ENCODE results near the gene SHISA5.
A peak's percentile ranks its signal among the peaks of the same experiment; 100 is the strongest.
"Not testable (repeated sequence)": the region's sequence is repeated elsewhere in the genome, so short reads cannot be mapped to it uniquely, and the experiment has no call there.

Gene SHISA5

DNA sequence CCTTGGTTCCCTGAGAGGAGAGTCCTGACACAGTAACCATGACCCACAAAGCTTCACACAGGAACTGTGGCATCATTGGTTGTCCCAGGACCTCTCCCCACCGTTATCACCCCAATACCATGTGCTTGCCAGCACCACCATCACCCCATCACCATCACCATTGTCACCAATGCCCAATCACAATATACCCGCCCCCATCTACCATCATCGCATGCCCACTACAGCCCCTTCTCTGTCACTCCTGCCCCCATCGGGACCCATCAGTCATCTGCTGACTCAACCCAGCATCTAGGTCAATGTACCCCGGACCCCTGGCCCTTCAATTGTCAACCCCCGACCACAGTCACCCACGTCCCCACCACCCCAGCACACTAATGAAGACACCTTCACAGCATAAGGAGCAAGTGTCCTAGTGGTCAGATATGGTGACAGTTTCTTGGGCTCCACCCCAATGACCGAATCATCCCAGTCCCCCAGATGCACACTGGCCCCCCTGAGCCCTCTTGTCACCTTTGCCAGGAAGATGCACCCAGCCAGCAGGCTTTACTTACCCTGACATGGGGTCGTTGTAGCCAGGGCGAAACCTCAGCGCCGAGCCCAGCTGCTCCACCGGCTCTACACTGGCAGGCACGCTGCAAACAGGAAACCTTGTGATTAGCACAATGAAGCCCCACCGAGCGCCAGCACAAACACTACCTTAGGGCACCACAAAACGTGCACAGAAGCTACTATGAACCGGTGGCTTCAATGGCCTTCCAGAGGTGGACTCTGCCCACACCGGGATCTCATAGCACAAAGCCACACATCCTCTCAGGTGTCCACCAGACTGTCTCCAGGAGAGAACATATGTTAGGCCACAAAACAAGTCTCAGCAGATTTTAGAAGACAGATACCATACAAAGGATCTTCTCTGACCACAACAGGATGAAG is 25.1 kb downstream of the SHISA5 start:
- DNase-seq (ENCODE audit: low read depth in 1 of 2, low spot score in 1 of 2), result no peak

DNA sequence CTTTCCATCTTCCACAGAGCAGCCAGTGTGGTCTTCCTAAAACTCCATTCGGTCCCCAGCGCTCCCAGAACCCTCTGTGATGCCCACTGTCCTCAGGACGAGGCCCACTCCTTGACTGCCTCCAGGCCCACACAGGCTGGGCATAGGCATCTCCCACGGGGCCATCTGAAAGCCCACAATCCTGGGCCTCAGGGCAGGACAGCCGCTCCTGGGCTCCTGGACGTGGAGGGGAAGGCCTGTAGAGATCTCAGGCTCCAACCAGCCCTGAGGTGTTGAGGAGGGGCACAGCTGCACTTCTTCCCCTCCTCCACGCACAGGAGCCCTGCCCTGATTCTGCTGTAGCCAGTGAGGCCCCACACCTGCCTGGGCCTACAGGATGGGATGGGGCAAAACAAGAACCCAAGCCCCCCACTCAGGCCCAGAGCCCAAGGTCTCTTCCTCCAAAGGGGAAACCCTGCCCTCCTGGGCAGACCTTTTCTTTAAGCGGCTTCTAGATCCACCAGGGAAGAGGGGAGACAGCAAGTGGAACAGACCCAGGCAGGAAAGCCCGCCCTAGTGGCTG is 25.9 kb downstream of the SHISA5 start:
- DNase-seq (ENCODE audit: low read depth in 1 of 2, low spot score in 1 of 2), result no peak

DNA sequence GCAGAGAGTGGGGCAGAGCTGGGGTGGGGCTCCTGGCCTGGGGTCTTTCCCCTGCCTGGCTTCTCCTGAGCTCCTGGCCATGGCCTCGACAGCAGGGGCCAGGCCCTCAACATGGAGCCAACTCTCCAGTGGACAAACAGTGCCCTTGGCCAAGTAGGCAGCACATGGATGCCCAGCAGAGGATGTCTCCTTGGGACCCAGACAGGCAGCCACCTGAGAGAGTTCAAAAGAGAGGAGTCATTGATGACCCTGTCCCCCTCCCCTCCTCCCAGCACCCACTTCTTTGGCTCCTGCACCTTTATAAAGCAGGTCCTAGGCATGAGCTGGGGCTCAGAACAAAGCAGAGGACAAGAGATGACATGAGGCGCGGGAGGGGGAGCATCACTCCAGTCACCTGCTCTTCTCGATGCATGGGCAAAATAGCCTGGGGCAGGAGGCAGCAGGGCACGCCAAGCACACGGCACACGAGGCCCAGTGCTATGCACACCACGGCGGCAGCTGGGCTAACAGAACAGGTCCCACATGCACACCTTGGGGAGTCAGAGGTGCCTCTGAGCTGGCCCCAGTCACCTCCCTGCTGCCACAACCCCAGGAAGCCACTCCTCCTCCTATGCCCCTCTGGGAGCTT is 27.4 kb downstream of the SHISA5 start:
- no peak for DNase-seq (ENCODE audit: low read depth in 1 of 2, low spot score in 1 of 2)

DNA sequence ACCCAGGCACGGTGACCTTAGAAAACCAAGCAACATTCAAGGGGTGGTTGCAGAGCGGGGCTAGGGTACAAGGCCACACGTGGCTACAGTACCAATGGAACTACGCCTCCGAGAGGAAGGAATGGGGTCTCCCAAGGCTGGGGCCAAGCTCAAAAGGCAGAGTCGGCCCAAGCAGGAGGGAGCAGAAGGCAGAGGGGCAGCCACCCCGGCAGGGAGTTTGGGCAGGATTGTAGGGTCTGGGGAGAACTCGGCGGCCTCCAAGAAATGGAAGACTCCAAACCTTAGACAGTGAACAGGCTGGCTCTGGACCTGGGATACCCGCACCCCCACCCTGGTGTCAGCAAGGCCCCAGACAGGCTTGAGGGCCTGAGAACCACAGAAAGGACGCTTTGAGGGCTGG is 28.8 kb downstream of the SHISA5 start:
- DNase-seq (ENCODE audit: low read depth in 1 of 2, low spot score in 1 of 2), result no peak

DNA sequence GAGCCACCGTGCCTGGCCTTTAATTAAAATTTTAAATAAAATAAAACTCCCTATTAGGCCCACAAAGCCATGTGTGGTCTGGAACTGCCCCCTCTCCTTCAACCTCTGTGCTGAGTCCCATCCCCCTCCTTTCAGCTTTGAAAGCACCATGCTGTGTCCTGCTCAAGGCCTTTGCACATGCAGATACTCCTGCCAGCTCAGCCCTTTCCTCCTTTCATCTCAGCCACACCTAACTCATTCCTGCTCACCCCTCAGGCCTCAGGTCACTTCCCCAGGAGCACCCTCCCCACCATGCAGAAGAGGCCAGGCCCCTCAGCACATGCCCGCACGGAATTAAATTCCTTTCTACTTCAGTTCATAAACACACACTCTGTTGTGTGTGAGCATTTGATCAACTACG is 29.4 kb downstream of the SHISA5 start:
- DNase-seq (ENCODE audit: low read depth in 1 of 2, low spot score in 1 of 2), result no peak

DNA sequence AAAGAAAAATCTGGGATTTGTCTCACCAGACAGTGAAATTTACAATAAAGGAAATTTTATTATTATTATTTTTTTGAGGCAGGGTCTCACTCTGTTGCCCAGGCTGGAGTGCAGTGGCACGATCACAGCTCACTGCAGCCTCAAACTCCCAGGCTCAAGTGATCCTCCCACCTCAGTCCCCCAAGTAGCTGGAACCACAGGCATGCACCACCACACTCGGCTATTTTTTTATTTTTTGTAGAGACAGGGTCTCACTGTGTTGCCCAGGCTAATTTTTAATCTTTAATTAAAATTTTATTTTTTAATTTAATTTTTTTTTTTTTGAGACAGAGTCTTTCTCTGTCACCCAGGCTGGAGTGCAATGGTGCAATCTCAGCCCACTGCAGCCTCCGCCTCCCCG is 29.9 kb downstream of the SHISA5 start:
- not testable (repeated sequence) for DNase-seq (ENCODE audit: low read depth in 1 of 2, low spot score in 1 of 2)

DNA sequence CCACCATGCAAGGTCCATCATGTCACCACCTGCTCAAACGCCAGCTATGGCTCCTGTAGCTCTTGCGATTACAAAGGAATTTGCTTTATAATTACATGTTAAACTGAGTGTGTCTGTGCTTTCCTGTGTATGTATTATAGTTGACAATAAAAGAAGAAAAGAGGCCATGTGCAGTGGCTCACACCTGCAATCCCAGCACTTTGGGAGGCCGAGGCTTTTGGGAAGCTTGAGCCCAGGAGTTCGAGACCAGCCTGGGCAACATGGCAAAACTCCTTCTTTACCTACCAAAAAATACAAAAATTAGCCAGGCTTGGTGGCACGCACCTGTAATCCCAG is 30.4 kb downstream of the SHISA5 start:
- no peak for DNase-seq (ENCODE audit: low read depth in 1 of 2, low spot score in 1 of 2)

DNA sequence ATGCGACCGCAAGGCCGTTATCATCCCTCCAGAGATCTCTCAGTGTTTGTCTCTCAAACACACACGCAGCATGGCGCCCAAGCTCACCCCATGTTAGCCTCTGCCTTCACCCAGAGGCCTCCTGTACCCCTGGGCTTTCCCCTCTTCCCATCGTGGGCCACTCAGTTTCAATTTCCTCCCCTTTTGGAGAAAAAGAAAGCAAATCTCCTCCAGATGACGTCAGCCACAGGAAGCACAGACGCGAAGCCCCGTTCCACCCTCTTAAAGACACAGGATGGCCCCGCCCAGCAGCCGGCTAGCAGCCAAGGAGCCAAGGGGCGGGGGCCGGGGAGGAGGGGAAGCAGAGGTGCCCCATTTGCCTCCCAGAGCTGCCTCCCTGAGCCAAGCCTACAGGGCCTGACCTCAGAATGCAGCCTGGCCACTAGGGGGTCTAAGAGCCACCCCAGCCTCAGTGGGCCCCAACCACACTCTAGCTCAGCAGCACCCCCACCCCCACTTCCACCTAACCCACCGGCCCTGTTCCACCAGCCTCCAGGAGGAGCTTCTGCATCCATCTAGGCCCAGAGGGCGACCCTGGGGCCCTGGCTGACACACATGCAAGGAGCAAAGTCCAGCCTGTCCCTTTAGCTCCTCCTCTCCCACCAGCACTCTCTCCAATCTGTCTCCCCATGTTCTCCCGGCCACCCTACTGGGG is 30.9 kb downstream of the SHISA5 start:
- DNase-seq (ENCODE audit: low read depth in 1 of 2, low spot score in 1 of 2), result peak; percentile 78 to 95

DNA sequence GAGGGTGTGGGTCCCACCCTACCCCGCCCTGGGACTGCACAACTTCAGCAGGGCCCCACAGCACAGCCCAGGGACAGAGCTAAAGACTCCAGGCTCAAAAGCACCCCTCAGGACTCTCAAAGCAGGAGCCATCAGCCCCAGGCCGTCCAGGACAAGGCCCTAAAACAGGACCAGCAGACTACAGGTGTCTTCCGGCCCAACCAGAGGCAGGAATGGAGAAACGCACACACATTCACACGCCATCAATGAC is 31.4 kb downstream of the SHISA5 start:
- DNase-seq (ENCODE audit: low read depth in 1 of 2, low spot score in 1 of 2), result no peak

DNA sequence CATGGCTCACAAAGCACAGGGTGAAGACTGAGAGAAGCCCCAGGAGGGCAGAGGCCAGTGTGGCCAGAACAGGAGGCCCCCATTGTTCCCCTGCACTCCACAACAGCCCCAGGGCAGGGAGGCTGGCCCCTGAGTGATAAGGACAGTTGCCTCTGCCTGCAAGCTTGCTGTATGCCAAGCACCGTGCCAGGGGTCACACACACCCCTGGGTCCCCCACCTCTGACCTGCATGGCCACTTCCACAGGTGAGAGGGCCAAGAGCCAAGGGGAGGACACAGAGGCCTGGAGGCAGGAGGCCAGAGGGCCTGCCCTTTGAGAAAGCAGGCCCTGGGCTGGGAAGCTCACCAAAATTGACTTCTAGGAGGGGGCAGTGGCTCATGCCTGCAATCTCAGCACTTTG is 33.7 kb downstream of the SHISA5 start:
- no peak for DNase-seq (ENCODE audit: low read depth in 1 of 2, low spot score in 1 of 2)

DNA sequence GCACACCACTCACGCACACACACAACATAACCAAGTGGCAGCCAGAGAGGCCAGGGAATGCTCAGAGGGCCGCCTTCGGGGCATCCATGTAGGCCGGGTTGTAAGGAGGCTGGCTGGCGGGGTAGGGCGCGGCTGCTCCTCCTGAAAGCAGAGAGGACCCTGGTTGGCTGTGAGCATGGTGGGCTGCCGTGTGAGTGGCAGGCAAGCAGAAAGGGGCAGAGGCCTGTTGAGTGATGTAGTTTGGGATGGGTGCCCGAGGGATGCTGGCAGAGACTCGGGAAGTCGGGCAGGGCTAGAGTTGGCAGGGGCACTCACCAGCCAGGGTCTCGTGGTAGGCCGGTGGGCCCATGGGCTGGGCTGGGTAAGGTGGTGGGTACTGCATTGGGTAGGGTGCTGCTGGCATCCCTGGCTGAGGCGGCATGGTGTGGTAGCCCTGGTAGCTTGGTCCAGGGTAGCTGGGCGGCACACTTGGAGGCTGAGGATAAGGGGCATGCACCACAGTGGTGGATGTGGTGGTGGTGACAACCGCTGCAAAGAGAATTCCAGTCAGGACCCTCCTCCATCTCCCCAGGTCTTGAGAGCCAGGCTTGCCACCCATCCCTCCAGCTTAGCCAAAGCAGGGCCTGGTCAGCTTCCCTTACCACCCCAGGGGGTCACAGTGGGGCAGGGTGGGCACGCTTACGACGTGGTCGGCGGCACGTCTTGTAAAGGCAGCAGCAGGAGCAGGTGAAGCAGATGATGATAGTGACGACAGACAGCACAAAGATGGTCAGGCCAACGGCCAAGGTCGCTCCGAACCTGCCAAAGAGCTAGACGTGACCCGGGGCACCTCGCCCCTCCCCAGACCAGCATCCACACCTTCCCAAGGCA is 34.7 kb downstream of the SHISA5 start:
- no peak for DNase-seq (ENCODE audit: low read depth in 1 of 2, low spot score in 1 of 2)

DNA sequence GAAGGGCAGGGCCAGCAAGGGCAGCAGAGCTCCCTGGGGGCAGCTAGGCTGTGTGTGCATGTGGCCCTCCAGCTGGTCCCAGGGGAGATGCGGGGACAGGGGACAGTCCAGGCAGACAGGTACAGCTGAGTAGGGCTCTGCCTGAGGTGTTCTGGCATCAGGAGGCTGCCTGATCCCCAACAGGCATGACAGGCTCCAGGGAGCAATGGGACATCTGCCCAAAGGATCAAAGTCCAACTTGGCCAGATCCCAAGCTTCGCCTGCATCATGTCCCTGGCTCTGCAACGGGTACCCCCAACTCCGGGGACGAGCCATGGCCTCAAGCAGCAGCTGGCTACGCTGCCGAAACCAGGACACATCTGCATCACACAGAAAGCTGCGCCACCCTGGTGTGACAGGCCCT is 35.6 kb downstream of the SHISA5 start:
- DNase-seq (ENCODE audit: low read depth in 1 of 2, low spot score in 1 of 2), result no peak

DNA sequence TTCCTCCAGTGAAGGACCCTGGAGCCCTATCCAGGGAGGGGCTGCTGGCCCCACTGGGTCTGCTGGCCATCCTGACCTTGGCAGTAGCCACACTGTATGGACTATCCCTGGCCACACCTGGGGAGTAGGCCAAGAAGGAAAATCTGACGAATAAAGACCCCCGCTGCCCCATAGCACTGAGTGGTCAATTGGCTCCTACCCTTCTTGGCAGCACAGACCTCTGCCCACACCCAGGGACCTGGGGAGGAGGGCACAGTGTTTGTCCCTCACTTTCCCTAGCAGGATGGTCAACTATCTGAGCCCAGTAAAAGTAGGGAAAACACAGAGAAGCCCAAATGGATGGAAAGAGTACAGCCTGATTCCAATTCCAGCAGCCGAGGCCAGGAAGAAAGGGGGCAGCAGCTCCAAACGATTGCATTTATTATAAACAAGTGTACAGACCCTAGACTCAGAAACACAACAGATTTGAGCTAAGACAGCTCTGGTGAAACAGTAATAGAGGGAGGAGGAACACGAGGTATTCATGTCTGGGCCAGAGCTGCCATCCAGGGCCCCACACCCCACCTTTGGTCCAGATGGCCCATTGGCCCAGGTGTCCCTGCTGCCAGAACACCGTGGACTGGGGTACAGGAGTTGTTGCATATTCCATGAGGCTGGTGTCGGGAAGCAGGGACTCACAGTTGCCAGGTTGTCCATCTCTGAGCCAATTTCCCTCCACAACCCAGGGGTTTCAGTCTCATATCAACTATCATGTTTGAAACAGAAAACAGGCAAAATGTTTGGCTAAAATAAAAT is 36.3 kb downstream of the SHISA5 start:
- no peak for DNase-seq (ENCODE audit: low read depth in 1 of 2, low spot score in 1 of 2)

DNA sequence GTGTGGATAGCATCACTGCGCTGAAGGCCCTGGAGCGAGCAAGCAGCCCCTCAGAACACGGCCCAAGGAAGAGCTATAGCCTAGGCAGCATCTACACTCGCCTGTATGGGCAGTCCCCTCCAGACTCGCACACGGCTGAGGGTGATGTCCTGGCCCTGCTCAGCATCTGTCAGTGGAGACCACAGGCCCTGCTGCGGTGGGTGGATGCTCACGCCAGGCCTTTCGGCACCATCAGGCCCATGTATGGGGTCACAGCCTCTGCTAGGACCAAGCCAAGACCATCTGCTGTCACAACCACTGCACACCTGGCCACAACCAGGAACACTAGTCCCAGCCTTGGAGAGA is 36.9 kb downstream of the SHISA5 start:
- no peak for DNase-seq (ENCODE audit: low read depth in 1 of 2, low spot score in 1 of 2)

DNA sequence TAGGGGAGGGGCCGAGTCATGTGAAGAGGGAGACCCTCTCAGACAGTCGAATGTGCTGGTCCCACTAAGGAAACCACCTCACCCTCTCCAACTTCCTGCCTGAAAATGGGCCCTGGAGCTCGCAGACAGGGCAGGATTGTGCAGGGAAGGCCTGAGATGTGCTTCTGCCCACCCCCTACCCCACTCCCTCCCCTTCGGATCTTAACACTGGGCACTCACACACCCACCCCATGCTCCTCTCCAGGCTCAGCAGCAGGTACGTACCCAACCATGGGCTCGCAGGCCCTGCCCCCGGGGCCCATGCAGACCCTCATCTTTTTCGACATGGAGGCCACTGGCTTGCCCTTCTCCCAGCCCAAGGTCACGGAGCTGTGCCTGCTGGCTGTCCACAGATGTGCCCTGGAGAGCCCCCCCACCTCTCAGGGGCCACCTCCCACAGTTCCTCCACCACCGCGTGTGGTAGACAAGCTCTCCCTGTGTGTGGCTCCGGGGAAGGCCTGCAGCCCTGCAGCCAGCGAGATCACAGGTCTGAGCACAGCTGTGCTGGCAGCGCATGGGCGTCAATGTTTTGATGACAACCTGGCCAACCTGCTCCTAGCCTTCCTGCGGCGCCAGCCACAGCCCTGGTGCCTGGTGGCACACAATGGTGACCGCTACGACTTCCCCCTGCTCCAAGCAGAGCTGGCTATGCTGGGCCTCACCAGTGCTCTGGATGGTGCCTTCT is 37.4 kb downstream of the SHISA5 start:
- no peak for DNase-seq (ENCODE audit: low read depth in 1 of 2, low spot score in 1 of 2)

DNA sequence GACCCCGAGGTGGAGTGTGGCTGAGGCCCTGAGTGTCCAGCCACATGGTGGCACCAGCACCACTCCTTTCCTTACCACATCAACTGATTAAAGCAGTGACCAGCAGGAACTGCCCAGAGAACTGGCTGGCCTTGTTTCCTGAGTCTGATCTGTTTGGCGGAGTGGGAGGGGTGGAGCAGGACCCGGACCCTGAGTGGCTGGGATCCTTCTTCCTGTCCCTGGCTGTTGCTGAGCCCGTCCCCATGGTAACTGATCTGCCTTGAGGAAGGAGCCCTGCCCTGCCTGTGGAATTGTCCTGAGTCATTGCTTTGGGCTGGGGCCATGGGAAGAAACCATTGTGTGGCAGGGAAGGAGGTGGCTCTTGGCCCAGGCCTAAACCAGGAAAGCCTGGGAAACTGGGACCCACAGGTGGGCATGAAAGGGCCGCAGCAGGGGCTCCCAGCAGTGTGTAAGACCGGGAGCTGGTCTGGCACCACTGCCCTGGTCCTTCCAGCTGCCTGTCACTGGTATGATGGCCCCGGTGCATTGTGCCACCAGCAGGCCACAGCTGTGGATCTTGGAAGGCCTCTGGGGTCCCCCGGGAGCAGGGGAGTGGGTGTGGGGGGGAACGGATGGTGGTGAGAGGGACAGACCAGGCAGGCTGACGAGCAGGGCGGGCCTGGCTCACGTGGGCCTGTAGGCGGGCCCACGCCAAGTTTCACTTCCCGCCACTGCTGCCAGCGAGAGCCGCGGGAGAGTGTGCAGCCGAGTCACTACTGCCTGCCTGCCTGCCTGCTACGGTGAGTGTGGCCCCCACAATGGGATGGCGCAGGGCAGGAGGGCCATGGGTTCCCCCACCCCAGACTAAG is 38.2 kb downstream of the SHISA5 start:
- peak; percentile 61 to 72 for DNase-seq (ENCODE audit: low read depth in 1 of 2, low spot score in 1 of 2)

DNA sequence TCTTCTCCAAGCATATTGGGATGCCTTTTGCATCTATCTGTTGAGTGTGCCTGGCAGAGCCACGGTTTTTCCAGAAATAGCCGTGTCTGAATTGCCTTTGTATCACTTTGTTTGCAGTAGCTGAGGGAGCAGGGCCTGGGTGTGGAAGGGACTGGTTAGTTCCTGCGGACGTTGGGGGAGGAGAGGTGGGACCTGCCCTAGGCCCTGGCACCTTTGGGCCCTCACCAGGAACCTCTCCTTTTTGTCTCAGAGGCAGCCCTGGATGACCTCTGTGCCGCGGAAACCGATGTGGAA is 38.8 kb downstream of the SHISA5 start:
- no peak for DNase-seq (ENCODE audit: low read depth in 1 of 2, low spot score in 1 of 2)

DNA sequence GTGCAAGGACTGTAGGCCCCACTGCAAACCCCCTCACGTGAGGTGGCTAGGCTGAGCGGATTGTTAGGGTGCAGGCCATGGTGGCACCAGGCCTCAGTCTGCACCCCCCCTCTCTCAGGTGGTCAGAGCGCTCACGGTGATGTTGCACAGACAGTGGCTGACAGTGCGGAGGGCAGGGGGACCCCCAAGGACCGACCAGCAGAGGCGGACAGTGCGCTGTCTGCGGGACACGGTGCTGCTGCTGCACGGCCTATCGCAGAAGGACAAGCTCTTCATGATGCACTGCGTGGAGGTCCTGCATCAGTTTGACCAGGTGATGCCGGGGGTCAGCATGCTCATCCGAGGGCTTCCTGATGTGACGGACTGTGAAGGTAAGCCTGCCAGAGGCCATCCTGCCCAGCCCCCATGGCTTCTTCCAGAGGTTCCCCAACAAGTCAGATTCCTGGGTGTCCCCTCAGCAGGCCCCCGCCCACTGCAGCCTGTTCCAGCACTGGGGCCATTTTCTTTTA is 39.2 kb downstream of the SHISA5 start:
- no peak for DNase-seq (ENCODE audit: low read depth in 1 of 2, low spot score in 1 of 2)

DNA sequence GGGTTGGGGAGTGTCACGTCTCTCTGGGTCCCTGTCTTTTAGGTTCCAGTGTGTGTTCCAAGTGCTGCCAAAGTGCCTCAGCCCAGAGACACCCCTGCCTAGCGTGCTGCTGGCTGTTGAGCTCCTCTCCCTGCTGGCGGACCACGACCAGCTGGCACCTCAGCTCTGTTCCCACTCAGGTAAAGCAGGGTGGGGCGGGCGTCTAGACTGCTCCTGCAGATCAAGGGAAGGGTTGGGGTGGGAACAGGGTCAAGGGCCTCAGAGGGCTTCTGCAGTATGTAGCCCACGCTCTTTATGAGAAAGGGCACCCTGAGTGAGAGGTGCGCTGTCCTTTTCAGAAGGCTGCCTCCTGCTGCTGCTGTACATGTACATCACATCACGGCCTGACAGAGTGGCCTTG is 40.3 kb downstream of the SHISA5 start:
- DNase-seq (ENCODE audit: low read depth in 1 of 2, low spot score in 1 of 2), result no peak
